NB4 (cell line): ENCODE measurements around the gene TRAF3IP3.

Experiments used
- DNase-seq: peaks from one replicate; pipeline ENCODE4 v3.0.0; 2010; ENCODE audit warnings: low read depth
- H3K4me3 ChIP-seq: one replicate; pipeline ENCODE4 v1.5.1; 2011; ENCODE audit warnings: mild to moderate bottlenecking, low read depth, low read length, moderate library complexity
- CTCF ChIP-seq: IDR thresholded peaks from one replicate; pipeline ENCODE4 v1.5.1; 2012; ENCODE audit warnings: low read depth, low read length
- MAX ChIP-seq: IDR thresholded peaks from 2 replicates; pipeline ENCODE4 v1.6.1; 2011; ENCODE audit warnings: low read depth, low read length
- MYC ChIP-seq: IDR thresholded peaks from 2 replicates; pipeline ENCODE4 v1.6.1; 2011; ENCODE audit warnings: low read depth, low read length
- POLR2A ChIP-seq: IDR thresholded peaks from 2 replicates; pipeline ENCODE4 v1.6.1; 2011; ENCODE audit warnings: mild to moderate bottlenecking; ENCODE audit not compliant: insufficient read length; ENCODE audit errors: extremely low read depth

TRAF3IP3 gene

GRCh38 chr1:209778102-209778501 lies 22.2 kb downstream of the TRAF3IP3 start:
- no peak for DNase-seq
- TF ChIP-seq CTCF (no peak), POLR2A (no peak), MYC (no peak), MAX (no peak)
- H3K4me3 ChIP-seq = no peak overlapping the region

GRCh38 chr1:209780268-209780667 lies 24.4 kb downstream of the TRAF3IP3 start:
- DNase-seq = no peak
- TF ChIP-seq POLR2A (no peak), MAX (no peak), CTCF (no peak), MYC (no peak)

GRCh38 chr1:209783386-209783785 lies 27.5 kb downstream of the TRAF3IP3 start:
- no peak for DNase-seq
- H3K4me3 ChIP-seq = peak overlapping the region; percentile 96
- TF ChIP-seq MAX (no peak), CTCF (no peak), MYC (no peak)

More at GRCh38 chr1:209780268-209780667, 24.4 kb downstream of the TRAF3IP3 start:
- H3K4me3 ChIP-seq = no peak overlapping the region

GRCh38 chr1:209784265-209785169 lies 28.7 kb downstream of the TRAF3IP3 start, which contains the start of gene C1orf74:
TSS of gene C1orf74 (minus strand) at chr1:209784559. CDS start at chr1:209783634, 925 bp downstream.
- peak; percentile 97 for DNase-seq
- TF ChIP-seq MAX (peak; percentile 73), POLR2A (peak; percentile 80), MYC (peak; percentile 40), CTCF (no peak)
- peak within 1 kb of the TSS; percentile 96 for H3K4me3 ChIP-seq

GRCh38 chr1:209785592-209785991 lies 29.7 kb downstream of the TRAF3IP3 start:
- no peak for DNase-seq
- TF ChIP-seq MAX = no peak
- no peak for TF ChIP-seq MYC
- TF ChIP-seq POLR2A = no peak
- TF ChIP-seq CTCF = no peak
- H3K4me3 ChIP-seq = no peak overlapping the region

- no peak for TF ChIP-seq CTCF
- TF ChIP-seq POLR2A = no peak
- TF ChIP-seq MYC = no peak
- TF ChIP-seq MAX = no peak
- no peak for DNase-seq
- no peak overlapping the region for H3K4me3 ChIP-seq
These were observed 30.3 kb downstream of the TRAF3IP3 start for GRCh38 chr1:209786146-209786545.
